ENCODE measurements around the gene SUN1. TPM values are rescaled to one million over a fixed set of nuclear protein-coding genes. Genes with fewer than 3 reads are reported as not detected.

Gene SUN1
- total RNA-seq, 4 donors from 2014 or later: 78.0 to 113 (median 105) TPM

DNA sequence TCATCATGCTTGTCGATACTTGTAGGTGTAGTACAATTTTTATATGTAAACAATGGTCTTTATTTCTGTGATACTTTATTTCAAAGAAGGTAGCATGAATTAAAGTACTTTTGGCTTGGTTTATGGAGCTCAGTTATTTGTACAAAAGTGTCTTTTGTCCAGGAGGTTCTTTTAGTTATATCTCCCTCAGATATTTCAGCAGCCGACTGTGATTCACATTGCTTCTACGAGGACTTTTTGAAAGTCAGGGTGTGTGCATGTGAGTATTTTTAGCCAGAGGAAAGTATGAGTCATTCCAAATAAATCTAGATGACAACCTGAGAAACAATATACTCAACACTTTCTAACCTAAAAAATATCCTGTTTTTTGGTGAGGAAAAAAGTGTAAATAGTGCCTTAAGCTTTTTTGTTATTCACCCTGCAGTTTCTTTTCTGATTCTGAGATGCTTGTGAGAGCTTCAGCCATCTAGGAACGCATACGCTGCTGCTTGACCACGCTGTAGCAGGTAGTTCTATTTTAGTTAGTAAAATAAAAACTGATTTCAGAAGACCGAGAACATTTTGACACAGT lies 595 bp upstream of the SUN1 start:
- no peaks in the 10 kb centered on the region for H3K9me3 ChIP-seq
- H3K27me3 ChIP-seq: no peaks in the 10 kb centered on the region
- peak overlapping the region in 3 of 4 donors; percentile 6 to 47 (median 22) for H3K4me3 ChIP-seq
- DNase-seq: no peak
- TF ChIP-seq POLR2A (IDR thresholded peaks at IDR 0.05) (peak in 1 of 4 donors; percentile 32), CTCF (IDR thresholded peaks at IDR 0.05) (no peak)
- peak overlapping the region; percentile 82 to 96 (median 92) for H3K27ac ChIP-seq
- WGBS, 2 donors: 9 to 10% methylated on average over 7 of the region's 7 CpGs
- intact Hi-C loops (cut with DNase I): no loop called here
- H3K36me3 ChIP-seq: peaks cover 0 to 27% (median 0%) of the 10 kb centered on the region in 3 donors
- H3K4me1 ChIP-seq: peaks cover 37 to 89% (median 62%) of the 10 kb centered on the region in 3 donors

DNA sequence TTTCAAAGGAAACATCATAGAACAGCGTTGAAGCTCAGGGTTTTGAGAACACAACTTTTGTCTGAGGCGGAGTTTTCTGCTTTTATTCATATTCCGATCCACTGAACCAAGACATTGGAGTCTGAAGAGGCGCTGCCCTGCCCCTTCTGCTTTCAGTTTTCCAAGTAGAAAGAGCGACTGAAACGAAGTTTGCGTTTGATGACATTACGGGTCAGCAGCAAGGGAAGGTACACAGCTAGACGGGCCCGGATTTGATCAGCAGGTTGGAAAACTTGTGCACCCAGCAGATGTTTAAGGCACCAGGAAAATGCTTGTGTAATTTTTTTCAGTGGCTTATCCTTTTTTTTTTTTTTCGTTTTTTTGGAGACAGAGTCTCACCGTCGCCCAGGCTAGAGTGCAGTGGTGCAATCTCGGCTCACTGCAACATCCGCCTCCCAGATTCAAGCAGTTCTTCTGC lies 720 bp downstream of the SUN1 start:
- no peaks in the 10 kb centered on the region for H3K27me3 ChIP-seq
- H3K27ac ChIP-seq: peak overlapping the region; percentile 82 to 96 (median 92)
- no peak for TF ChIP-seq CTCF (IDR thresholded peaks at IDR 0.05)
- no peak for TF ChIP-seq POLR2A (IDR thresholded peaks at IDR 0.05)
- no peak for DNase-seq
- WGBS, 2 donors: 52 to 53% methylated on average over 13 to 15 of the region's 15 CpGs
- H3K36me3 ChIP-seq: peaks cover 0 to 30% (median 0%) of the 10 kb centered on the region in 3 donors
- peak overlapping the region in 1 of 4 donors; percentile 47 for H3K4me3 ChIP-seq
- H3K4me1 ChIP-seq: peaks cover 43 to 97% (median 67%) of the 10 kb centered on the region in 3 donors
- intact Hi-C loops (cut with DNase I): no loop called here
- H3K9me3 ChIP-seq: no peaks in the 10 kb centered on the region

DNA sequence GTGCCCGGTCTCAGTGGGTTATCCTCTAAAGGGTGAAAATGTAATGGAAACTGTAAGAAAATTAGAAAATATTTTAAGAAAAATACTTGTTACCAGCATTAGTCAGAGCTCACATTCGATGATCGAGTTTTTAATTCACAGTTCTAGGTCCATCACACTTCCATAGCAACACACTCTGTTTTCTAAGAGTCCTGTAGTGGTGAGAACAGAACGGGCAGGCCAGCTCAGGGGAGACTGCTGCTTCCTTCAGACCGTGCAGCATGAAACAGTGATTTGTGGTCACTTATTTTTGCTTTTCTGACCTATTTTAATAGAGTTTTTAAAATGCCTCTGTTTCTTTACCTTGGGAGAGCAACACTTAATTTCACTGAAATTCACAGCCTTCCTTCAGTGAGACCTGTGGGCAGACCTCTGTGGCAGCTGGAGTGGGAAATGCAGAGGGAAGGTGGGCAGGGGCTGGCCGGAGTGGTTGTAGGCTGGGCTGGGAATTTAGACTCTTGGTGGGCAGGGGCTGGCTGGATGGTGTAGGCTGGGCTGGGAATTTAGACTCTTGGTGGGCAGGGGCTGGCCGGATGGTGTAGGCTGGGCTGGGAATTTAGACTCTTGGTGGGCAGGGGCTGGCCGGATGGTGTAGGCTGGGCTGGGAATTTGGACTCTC lies 1.5 kb downstream of the SUN1 start:
- Histone ChIP-seq H3K36me3 (peaks cover 0 to 33% (median 0%) of the 10 kb centered on the region in 3 donors), H3K27ac (peak overlapping the region; percentile 31 to 96 (median 86)), H3K4me3 (no peak overlapping the region), H3K27me3 (no peaks in the 10 kb centered on the region), H3K4me1 (peaks cover 43 to 98% (median 67%) of the 10 kb centered on the region in 3 donors), H3K9me3 (no peaks in the 10 kb centered on the region)
- no peak for DNase-seq
- WGBS, 2 donors: 60 to 70% methylated on average over 7 to 8 of the region's 8 CpGs
- intact Hi-C loops (cut with DNase I): no loop called here
- TF ChIP-seq CTCF (IDR thresholded peaks at IDR 0.05) (no peak), POLR2A (IDR thresholded peaks at IDR 0.05) (no peak)

DNA sequence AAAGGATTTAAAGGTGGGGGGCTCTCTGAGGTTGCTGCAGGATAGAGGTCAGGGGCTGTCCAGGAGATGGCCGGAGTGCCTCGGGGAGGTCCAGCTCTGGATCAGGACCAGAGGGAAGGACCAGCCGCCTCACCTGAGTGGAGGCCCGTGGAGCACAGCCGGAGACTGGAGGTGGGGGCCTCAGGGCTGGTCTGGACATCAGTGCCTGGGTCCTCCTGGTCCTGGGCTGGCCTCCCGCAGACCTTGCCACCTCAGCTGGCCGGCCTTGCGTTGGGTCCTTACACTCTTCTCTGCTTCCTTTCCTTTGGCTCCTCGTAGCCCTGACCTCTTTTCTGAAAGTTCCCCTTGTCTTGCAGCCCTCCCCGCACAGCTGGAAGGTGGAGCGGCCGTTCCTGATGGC lies 2.0 kb downstream of the SUN1 start:
- intact Hi-C loops (cut with DNase I): no loop called here
- peak overlapping the region; percentile 31 to 96 (median 86) for H3K27ac ChIP-seq
- DNase-seq: no peak
- no peak overlapping the region for H3K4me3 ChIP-seq
- no peaks in the 10 kb centered on the region for H3K27me3 ChIP-seq
- no peaks in the 10 kb centered on the region for H3K9me3 ChIP-seq
- WGBS, 2 donors: 88 to 96% methylated on average over 10 to 11 of the region's 12 CpGs
- TF ChIP-seq CTCF (IDR thresholded peaks at IDR 0.05): no peak
- TF ChIP-seq POLR2A (IDR thresholded peaks at IDR 0.05): no peak
- peaks cover 0 to 36% (median 0%) of the 10 kb centered on the region in 3 donors for H3K36me3 ChIP-seq
- peaks cover 43 to 95% (median 67%) of the 10 kb centered on the region in 3 donors for H3K4me1 ChIP-seq

- Histone ChIP-seq H3K27me3 (no peaks in the 10 kb centered on the region), H3K27ac (peak overlapping the region in 3 of 4 donors; percentile 76 to 96 (median 91)), H3K4me1 (peaks cover 40 to 87% (median 61%) of the 10 kb centered on the region in 3 donors), H3K36me3 (peaks cover 3 to 43% (median 4%) of the 10 kb centered on the region in 3 donors), H3K4me3 (no peak overlapping the region), H3K9me3 (no peaks in the 10 kb centered on the region)
- no peak for DNase-seq
- 93 to 96% methylated on average over 11 to 12 of the region's 12 CpGs for WGBS, 2 donors
- TF ChIP-seq POLR2A (IDR thresholded peaks at IDR 0.05) (no peak), CTCF (IDR thresholded peaks at IDR 0.05) (no peak)
- intact Hi-C loops (cut with DNase I): no loop called here
These were observed 2.7 kb downstream of the SUN1 start for GRCh38 chr7:835021-835420.
